DOHH2 (cell line): ENCODE data around the gene NTNG2.

Experiments
- H3F3A ChIP-seq: fragments of 200-600 bp; sonication (generic), shearing (Covaris generic); 2 replicates; pipeline ENCODE4 v1.6.0; 2016; ENCODE audit warnings: antibody characterized with exemption, mild to moderate bottlenecking; ENCODE audit not compliant: control insufficient read depth, insufficient read depth
- H3K27ac ChIP-seq: fragments of 200-600 bp; sonication (generic); 2 replicates; pipeline ENCODE4 v1.5.1; 2014; ENCODE audit warnings: low read depth, mild to moderate bottlenecking, low read length, moderate library complexity
- H3K27me3 ChIP-seq: fragments of 200-600 bp; sonication (generic); 2 replicates; pipeline ENCODE4 v1.6.1; 2014; ENCODE audit warnings: mild to moderate bottlenecking, low read length, mixed read lengths; ENCODE audit not compliant: control insufficient read depth
- H3K36me3 ChIP-seq: fragments of 200-600 bp; sonication (generic); 2 replicates; pipeline ENCODE4 v1.6.1; 2014; ENCODE audit warnings: mild to moderate bottlenecking, low read length, moderate library complexity, mixed read lengths; ENCODE audit not compliant: control insufficient read depth
- H3K4me1 ChIP-seq: fragments of 200-600 bp; sonication (generic); 2 replicates; pipeline ENCODE4 v1.6.1; 2014; ENCODE audit warnings: mild to moderate bottlenecking, low read length, mixed read lengths; ENCODE audit not compliant: control insufficient read depth
- H3K4me2 ChIP-seq: fragments of 200-600 bp; sonication (generic); 2 replicates; pipeline ENCODE4 v1.6.0; 2014; ENCODE audit warnings: mild to moderate bottlenecking, low read length, moderate library complexity
- H3K4me3 ChIP-seq: fragments of 200-600 bp; sonication (generic); 2 replicates; pipeline ENCODE4 v1.5.1; 2014; ENCODE audit warnings: mild to moderate bottlenecking, low read length, mixed read lengths
- H3K79me2 ChIP-seq: fragments of 200-600 bp; sonication (generic); 2 replicates; pipeline ENCODE4 v1.6.1; 2014; ENCODE audit warnings: mild to moderate bottlenecking, low read length, mixed read lengths; ENCODE audit not compliant: control insufficient read depth
- H3K9me2 ChIP-seq: fragments of 200-600 bp; sonication (generic); replicated peaks from 2 replicates; pipeline ENCODE4 v1.6.1; 2014; ENCODE audit warnings: mild to moderate bottlenecking, low read length, mixed read lengths; ENCODE audit not compliant: control insufficient read depth
- H3K9me3 ChIP-seq: fragments of 200-600 bp; sonication (generic); 2 replicates; pipeline ENCODE4 v1.6.1; 2014; ENCODE audit warnings: antibody characterized with exemption, low read length, mixed read lengths; ENCODE audit not compliant: control insufficient read depth, insufficient read depth
- H4K20me1 ChIP-seq: fragments of 200-600 bp; sonication (generic); 2 replicates; pipeline ENCODE4 v1.6.0; 2014; ENCODE audit warnings: low read depth, mild to moderate bottlenecking, antibody characterized with exemption, low read length, moderate library complexity; ENCODE audit not compliant: control insufficient read depth, insufficient read depth
- CTCF ChIP-seq: fragments of 200-600 bp; sonication (generic); IDR thresholded peaks from one replicate; pipeline ENCODE4 v1.5.1; 2014; ENCODE audit warnings: antibody characterized with exemption, mild to moderate bottlenecking, low read depth, low read length; ENCODE audit not compliant: poor library complexity, severe bottlenecking
- EZH2phosphoT487 ChIP-seq: fragments of 200-600 bp; sonication (generic); IDR thresholded peaks from 2 replicates; pipeline ENCODE4 v1.6.1; 2017; ENCODE audit warnings: borderline replicate concordance, mild to moderate bottlenecking, antibody characterized with exemption, low read length, moderate library complexity, mixed read lengths

The NTNG2 gene

GRCh38 chr9:132209228-132209627 is 47.4 kb downstream of the NTNG2 start:
- no peak overlapping the region for H3K27ac ChIP-seq
- no peaks in the 10 kb centered on the region for H3K9me2 ChIP-seq
- H3F3A ChIP-seq: no peaks in the 10 kb centered on the region
- H3K4me2 ChIP-seq: no peak overlapping the region
- H3K36me3 ChIP-seq: no peaks in the 10 kb centered on the region
- H4K20me1 ChIP-seq: no peaks in the 10 kb centered on the region
- H3K27me3 ChIP-seq: no peaks in the 10 kb centered on the region
- H3K9me3 ChIP-seq: no peaks in the 10 kb centered on the region
- TF ChIP-seq CTCF (no peak), EZH2phosphoT487 (no peak)
- no peaks in the 10 kb centered on the region for H3K79me2 ChIP-seq
- H3K4me3 ChIP-seq: no peak overlapping the region
- no peaks in the 10 kb centered on the region for H3K4me1 ChIP-seq

GRCh38 chr9:132210472-132211145 is 48.8 kb downstream of the NTNG2 start:
- TF ChIP-seq CTCF (no peak), EZH2phosphoT487 (no peak)
- Histone ChIP-seq H3K9me3 (no peaks in the 10 kb centered on the region), H3K36me3 (no peaks in the 10 kb centered on the region), H3K27me3 (no peaks in the 10 kb centered on the region), H3K9me2 (no peaks in the 10 kb centered on the region), H3K4me1 (no peaks in the 10 kb centered on the region), H3K4me2 (no peak overlapping the region), H3F3A (no peaks in the 10 kb centered on the region), H3K27ac (no peak overlapping the region), H4K20me1 (no peaks in the 10 kb centered on the region), H3K4me3 (no peak overlapping the region), H3K79me2 (no peaks in the 10 kb centered on the region)

GRCh38 chr9:132211570-132211969 is 49.7 kb downstream of the NTNG2 start:
- H3K36me3 ChIP-seq: no peaks in the 10 kb centered on the region
- no peaks in the 10 kb centered on the region for H3K79me2 ChIP-seq
- no peaks in the 10 kb centered on the region for H3K4me1 ChIP-seq
- no peaks in the 10 kb centered on the region for H3K9me3 ChIP-seq
- no peak overlapping the region for H3K4me2 ChIP-seq
- no peak for TF ChIP-seq CTCF
- TF ChIP-seq EZH2phosphoT487: no peak
- no peak overlapping the region for H3K27ac ChIP-seq
- H4K20me1 ChIP-seq: no peaks in the 10 kb centered on the region
- no peaks in the 10 kb centered on the region for H3F3A ChIP-seq
- H3K9me2 ChIP-seq: no peaks in the 10 kb centered on the region
- H3K27me3 ChIP-seq: no peaks in the 10 kb centered on the region
- H3K4me3 ChIP-seq: no peak overlapping the region
